HG03439 (cell line): Measurements from ENCODE around the gene GZMM.

Source experiments
- ATAC-seq: cut with Tn5 transposase; IDR thresholded peaks from one replicate; pipeline ENCODE4 v1.9.1; 2021; ENCODE audit warnings: mild to moderate bottlenecking, moderate library complexity; ENCODE audit not compliant: unreplicated experiment

The GZMM gene

DNA sequence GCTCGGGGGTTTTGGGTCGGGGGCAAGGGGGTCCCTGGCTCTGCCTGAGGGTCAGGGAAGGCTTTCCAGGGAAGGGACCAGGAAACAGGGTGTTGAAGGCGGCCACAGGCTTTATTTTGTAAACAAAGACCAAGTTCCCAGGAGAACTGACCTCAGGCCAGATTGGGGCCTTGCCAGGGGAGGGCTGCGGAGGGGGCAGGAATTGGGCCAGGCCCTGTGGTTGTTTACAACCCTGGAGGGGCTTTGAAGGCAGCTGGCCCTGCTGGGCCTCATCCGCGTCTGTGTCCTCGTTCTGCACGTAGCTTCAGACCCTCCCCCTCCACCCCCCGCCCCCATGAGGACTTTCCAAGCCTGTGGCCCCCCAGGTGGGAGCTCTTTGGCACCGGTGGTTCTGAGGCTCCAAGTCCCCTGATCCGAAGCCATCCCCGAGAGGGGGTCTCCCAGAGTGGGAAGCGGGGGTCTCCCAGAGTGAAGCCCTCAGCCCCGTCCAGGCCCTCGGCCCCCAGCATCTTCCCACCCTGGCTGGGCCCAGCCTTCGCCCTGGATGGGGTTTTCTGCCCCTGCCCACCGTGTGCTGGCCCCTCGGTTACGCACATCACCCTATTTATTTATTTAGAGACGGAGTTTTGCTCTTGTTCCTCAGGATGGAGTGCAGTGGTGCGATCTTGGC lies 15.1 kb downstream of the GZMM start:
- ATAC-seq: no peak

- ATAC-seq: no peak
Observed at GRCh38 chr19:560121-560520, 16.3 kb downstream of the GZMM start.

GRCh38 chr19:566403-566802 lies 22.6 kb downstream of the GZMM start:
- no peak for ATAC-seq

DNA sequence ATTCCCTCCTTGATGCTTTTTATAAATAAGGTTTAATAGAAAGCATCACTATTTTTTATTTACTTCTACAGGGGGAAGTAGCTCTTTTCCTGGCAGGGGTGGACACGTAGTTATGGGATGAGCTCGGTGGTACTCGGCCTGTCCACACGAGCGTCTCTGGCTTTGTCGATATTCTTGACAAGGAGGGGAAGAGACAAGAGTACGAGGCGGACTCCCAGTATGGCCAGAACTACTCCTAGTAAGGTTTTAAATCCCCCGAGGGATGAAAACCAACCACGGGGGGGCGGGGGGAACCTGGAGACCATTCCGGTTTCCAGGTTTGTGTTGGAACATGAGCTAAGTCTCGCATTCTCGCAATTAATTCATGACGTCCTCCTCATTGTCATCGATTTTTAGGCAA lies 23.0 kb downstream of the GZMM start:
- no peak for ATAC-seq

- ATAC-seq: no peak
Observed at GRCh38 chr19:567296-567900, 23.5 kb downstream of the GZMM start.

DNA sequence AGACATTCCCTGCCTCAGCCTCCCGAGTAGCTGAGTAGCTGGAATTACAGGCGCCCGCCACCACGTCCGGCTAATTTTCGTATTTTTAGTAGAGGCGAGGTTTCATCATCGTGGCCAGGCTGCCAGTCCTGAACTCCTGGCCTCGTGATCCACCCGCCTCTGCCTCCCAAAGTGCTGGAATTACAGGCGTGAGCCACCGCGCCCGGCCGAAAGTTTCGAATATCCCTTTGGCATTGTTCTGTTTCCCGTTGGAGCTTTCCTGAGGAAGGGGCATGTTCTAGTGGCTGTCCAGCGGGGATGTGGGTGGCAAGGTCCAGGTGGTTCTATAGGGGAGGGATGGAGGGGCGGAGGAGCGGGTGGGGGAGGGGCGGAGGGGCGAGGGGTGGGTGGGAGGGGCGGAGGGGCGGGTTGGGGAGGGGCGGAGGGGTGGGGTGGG lies 26.4 kb downstream of the GZMM start:
- ATAC-seq: no peak

DNA sequence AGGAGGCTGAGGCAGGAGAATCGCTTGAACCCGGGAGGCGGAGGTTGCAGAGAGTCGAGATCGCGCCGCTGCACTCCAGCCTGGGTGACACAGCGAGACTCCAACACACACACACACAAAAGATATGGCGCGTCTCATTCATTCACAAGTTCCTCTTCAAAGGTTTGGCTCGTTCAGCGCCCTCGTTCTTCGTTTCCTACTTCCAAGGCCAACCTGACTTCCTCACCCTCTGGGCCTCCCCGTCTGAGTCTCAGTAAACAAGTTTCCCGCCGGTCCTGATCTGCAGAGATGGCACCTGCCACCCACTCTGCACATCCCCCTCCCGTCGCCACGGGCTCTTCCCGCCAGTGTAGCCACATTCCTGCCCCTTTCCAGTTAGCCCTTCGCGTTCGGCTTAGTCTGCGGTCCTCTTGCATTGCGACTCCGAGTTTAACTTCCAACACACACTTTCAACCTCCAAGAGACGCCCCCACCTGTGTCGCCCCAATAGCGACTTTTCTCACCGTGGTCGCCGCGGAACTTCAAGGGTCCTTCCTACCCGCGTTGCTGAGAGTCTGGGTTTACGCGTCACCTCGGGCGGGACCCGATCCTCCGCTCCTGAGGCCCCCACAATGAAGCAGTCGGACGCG lies 27.2 kb downstream of the GZMM start:
- ATAC-seq: no peak

GRCh38 chr19:571566-571974 lies 27.7 kb downstream of the GZMM start:
- ATAC-seq: no peak

GRCh38 chr19:572140-572742 lies 28.4 kb downstream of the GZMM start, which contains the start of gene BSG:
BSG (plus strand) TSS chr19:572596; CDS start chr19:572635, 39 bp downstream.
- peak; percentile 71 for ATAC-seq

- ATAC-seq: peak; percentile 2
Observed at GRCh38 chr19:572743-573518, 29.1 kb downstream of the GZMM start.

GRCh38 chr19:573519-573825 lies 29.6 kb downstream of the GZMM start:
- ATAC-seq: no peak

GRCh38 chr19:574658-575526 lies 31.0 kb downstream of the GZMM start:
- no peak for ATAC-seq

DNA sequence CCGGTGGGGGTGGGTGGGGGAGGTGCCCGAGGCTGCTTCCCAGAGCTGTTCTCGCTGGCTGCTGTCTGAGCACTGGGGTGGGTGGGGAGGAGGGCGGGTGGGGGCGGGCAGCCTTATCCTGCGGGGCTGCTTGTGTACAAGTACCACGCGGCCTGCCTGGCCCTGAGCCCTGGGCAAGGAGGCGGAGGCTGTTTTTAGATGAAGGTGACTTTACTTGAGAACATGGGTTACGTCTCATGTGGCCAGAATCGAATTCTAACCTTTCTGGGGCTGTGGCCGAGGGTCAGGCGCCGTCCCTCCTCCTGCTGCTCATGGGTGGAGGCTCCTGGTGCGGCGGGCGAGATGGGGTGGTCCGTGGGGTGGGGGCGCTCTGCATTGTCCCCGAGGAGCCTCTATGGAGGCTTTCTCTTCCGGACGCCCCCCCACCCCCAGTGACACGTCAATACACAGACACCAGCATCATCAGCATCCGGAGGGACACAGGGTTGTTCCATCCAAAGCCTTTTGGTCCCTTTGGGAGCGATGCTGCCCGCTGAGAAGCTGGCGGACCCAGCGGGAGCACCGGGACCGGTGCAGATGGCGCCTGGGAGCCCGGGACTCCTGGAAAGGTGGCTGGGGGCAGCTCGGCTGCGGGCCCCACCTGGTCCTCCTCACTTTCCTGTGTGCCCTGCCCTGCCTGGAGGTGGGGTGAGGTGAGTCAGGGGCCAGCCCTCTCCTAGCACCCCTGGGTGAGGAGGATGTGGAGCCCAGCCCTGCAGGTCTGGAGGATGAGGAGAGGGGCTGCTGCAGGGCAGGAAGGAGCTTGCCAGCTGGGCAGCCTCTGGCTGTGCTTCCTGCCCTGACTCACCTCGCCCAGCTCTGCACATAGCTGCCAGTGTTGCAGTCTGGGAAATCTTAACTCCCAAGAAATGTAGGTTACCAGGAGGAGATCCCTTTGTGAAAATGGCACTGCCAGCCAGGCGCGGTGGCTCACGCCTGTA lies 32.0 kb downstream of the GZMM start:
- no peak for ATAC-seq

DNA sequence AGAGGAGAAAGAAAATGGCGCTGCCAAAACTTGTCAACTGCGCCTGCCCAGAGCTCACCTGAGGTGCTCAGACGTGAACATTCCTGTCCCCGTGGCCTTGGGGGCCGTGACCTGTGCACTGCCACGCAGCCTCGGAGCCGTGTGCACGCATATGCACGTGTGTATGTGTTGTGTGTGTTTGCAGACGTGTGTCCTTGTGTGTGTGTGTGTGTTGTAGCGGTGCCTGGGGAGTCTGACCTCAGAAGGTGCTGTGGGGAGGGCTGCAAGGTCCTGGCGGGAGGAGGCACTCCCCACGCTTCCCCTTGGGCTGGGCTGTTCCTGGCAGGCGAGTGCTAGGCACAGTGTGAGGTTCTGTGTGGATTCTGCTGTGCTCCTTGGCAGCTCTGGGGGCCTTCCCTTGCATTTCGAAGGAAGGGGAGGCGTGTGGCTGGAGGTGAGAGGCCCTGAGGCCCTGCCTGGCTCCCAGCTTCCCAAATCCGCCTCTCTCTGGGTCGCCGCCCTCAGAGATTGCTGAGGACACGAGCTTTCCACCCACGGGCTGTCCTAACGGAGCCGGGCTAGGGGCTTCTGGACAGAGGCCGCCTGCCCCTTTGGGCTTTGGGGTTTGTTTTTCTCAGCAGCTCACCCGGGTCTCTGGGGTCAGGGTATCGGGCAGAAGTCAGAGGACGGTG lies 33.0 kb downstream of the GZMM start:
- ATAC-seq: no peak

DNA sequence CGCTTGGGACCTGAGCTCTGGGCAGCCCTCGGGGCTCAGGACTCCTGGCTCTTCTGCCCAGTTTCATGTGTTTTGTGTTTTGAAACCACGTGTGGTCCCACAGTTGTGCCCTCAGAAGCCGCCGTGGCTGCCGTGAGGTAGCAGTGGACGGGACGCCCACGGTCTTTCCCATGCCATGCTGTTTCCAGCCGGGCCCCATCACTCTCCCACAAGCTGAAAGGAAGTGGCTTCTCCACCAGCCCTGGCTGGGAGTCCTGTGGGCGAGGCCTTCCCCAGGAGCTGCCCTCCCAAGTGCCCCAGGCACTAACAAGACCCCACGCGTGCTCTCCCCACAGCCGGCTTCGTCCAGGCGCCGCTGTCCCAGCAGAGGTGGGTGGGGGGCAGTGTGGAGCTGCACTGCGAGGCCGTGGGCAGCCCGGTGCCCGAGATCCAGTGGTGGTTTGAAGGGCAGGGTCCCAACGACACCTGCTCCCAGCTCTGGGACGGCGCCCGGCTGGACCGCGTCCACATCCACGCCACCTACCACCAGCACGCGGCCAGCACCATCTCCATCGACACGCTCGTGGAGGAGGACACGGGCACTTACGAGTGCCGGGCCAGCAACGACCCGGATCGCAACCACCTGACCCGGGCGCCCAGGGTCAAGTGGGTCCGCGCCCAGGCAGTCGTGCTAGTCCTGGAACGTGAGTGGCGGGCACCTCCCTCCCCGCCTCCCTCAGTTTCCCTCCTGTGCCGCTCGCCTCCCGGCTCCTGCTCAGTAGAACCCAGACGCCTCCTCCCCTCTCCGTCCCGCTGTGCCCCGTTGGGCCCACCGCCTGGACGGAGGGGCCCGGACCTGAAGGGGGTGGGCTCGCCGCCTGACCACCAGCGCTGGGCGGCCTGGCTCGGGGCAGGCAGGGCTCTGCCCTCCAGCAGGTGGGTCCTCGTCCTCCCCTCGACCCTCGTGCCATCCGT lies 33.9 kb downstream of the GZMM start:
- ATAC-seq: no peak

DNA sequence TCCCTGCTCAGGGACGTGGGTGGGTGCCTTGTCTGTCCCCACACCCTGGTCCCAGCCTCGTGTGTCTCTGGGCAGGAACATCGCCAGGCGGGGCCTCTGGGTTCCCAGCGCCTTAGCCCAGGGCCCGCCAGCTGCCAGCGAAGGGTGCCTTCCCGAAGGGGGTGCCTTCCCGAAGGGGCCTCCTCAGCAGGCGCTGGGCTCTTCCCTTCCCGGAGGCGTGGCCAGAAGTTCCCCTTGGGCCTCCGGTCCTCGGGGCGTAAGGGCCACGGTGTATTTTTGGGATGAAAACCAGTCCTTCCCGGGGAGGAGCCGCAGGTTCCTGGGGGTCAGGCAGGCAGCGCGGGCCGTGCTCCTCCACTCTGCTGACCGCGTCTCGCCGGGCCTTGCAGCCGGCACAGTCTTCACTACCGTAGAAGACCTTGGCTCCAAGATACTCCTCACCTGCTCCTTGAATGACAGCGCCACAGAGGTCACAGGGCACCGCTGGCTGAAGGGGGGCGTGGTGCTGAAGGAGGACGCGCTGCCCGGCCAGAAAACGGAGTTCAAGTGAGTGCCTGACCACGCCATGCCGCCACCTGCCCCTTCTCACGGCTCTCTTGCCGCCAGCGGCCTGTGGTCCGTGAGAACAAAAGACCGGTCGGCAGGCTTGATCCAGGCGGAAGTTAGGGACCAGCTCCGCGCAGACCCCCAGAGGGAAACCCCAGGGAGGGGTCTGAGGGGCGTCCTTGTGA lies 35.4 kb downstream of the GZMM start:
- ATAC-seq: no peak

DNA sequence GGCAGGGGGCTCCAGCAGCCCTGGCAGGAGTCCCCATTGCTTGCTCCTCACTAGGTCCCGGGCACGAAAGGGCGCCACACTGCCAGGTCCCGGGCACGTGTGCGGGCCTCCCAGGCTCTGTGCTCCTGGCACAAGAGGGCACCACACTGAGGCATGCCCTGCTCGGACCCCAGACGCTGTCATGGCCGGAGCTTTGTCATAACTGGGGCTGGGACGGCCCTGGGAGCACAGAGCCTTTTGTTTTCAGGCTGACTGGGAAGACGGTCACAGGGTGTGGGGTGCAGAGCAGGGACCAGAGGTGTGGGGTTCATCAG lies 35.9 kb downstream of the GZMM start:
- ATAC-seq: no peak
